Measurements from ENCODE around the gene ZNF488. TPM values are rescaled to one million over a fixed set of nuclear protein-coding genes. Genes with fewer than 3 reads are reported as not detected.

The ZNF488 gene
- total RNA-seq, 2 experiments from 2014 or later = not detected

DNA sequence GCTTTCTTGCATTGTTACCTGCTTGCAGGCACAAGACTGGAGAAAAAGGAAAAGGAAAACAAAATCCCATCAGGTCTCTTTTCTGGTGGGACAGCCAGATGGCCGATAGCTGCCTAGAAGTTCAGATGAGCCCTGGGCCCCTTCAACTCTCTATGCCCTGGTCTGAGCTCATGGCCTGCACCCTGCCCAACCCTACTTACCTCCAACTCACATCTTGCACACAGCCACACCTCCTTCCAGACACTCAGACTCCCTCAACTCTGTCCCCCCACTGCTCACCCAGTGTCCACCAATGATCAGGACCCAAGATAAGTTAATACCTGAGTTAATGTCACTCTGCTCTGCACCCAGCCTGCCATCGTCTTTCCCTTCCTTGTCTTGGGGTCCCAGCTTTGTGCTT is 25.0 kb downstream of the ZNF488 start:
- DNase-seq (no peak), ATAC-seq (no peak)
- H3K4me3 Mint-ChIP-seq = no peak overlapping the region
- POLR2A ChIA-PET = no interaction called here
- no peak overlapping the region for H3K27ac Mint-ChIP-seq
- CTCF ChIA-PET = interaction anchor here (1.0 kb wide), 1 partner anchor 311 kb away, joined by 3 read pairs; no protein-coding TSS in a partner anchor
- no peaks in the 10 kb centered on the region for H3K27me3 Mint-ChIP-seq (ENCODE audit: low read depth)
- H3K9me3 Mint-ChIP-seq (ENCODE audit: insufficient read depth) = no peaks in the 10 kb centered on the region
- H3K4me1 Mint-ChIP-seq (ENCODE audit: low read depth) = no peaks in the 10 kb centered on the region
- no peaks in the 10 kb centered on the region for H3K36me3 Mint-ChIP-seq (ENCODE audit: low read depth)

DNA sequence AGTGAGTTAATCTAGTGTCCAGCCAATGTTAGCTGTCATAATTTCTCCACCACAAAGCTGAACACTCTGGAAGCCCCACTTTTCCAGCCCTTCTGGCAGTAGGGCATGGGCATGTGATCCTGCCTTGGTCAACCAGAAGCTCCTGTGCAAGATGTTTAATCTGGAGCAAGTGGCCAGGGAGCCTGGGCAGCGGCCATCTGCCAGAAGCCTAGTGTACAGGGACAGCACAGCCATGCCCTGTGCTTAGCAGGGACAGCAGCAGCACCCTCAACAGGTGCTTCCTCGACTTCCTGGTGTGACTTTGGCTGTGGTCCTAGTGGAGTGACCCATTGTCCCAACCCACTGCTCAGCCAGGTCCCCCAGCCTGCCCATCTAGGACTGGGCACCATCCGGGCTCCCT is 25.6 kb downstream of the ZNF488 start:
- no peaks in the 10 kb centered on the region for H3K4me1 Mint-ChIP-seq (ENCODE audit: low read depth)
- CTCF ChIA-PET = no interaction called here
- ATAC-seq (no peak), DNase-seq (no peak)
- H3K27ac Mint-ChIP-seq = no peak overlapping the region
- no peaks in the 10 kb centered on the region for H3K27me3 Mint-ChIP-seq (ENCODE audit: low read depth)
- no peaks in the 10 kb centered on the region for H3K36me3 Mint-ChIP-seq (ENCODE audit: low read depth)
- POLR2A ChIA-PET = no interaction called here
- H3K4me3 Mint-ChIP-seq = no peak overlapping the region
- H3K9me3 Mint-ChIP-seq (ENCODE audit: insufficient read depth) = no peaks in the 10 kb centered on the region

DNA sequence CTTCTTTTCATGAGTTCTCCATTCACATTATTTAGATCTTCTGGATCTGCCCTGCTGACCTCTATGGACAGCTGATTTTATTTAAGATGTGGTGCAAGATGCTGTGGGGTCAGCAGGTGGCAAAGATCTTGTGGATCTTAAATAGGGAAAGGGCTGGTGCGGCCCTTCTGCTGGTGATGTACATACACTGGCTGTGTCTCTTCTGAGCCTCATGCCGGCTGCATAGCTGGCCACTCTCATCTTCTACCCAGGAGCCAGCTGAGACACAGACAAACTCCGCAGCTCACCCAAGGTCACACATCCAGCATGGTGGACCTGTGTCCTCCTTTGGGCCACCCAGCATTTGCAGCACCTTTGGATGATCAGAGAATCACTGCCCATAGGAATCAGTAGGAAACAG is 26.2 kb downstream of the ZNF488 start:
- no peaks in the 10 kb centered on the region for H3K9me3 Mint-ChIP-seq (ENCODE audit: insufficient read depth)

DNA sequence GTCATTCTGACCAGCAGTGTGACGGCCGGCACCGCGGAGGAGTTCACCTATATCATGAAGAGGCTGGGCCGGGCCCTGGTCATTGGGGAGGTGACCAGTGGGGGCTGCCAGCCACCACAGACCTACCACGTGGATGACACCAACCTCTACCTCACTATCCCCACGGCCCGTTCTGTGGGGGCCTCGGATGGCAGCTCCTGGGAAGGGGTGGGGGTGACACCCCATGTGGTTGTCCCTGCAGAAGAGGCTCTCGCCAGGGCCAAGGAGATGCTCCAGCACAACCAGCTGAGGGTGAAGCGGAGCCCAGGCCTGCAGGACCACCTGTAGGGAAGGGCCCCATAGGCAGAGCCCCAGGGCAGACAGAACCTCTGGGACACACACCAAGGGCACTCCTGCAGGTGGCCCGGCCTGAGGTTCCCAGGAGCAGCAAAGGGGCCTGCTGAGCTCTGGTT is 26.9 kb downstream of the ZNF488 start:
- CTCF ChIA-PET = no interaction called here
- ATAC-seq (no peak), DNase-seq (no peak)
- POLR2A ChIA-PET = no interaction called here
- Mint-ChIP-seq H3K27ac (no peak overlapping the region), H3K9me3 (ENCODE audit: insufficient read depth) (no peaks in the 10 kb centered on the region), H3K36me3 (ENCODE audit: low read depth) (no peaks in the 10 kb centered on the region), H3K27me3 (ENCODE audit: low read depth) (no peaks in the 10 kb centered on the region), H3K4me3 (no peak overlapping the region), H3K4me1 (ENCODE audit: low read depth) (no peaks in the 10 kb centered on the region)

More for the DNA sequence above, 26.2 kb downstream of the ZNF488 start:
- H3K27me3 Mint-ChIP-seq (ENCODE audit: low read depth) = no peaks in the 10 kb centered on the region
- no peaks in the 10 kb centered on the region for H3K4me1 Mint-ChIP-seq (ENCODE audit: low read depth)
- ChIA-PET CTCF (no interaction called here), POLR2A (no interaction called here)
- DNase-seq (no peak), ATAC-seq (no peak)
- H3K27ac Mint-ChIP-seq = no peak overlapping the region
- H3K4me3 Mint-ChIP-seq = no peak overlapping the region
- no peaks in the 10 kb centered on the region for H3K36me3 Mint-ChIP-seq (ENCODE audit: low read depth)

DNA sequence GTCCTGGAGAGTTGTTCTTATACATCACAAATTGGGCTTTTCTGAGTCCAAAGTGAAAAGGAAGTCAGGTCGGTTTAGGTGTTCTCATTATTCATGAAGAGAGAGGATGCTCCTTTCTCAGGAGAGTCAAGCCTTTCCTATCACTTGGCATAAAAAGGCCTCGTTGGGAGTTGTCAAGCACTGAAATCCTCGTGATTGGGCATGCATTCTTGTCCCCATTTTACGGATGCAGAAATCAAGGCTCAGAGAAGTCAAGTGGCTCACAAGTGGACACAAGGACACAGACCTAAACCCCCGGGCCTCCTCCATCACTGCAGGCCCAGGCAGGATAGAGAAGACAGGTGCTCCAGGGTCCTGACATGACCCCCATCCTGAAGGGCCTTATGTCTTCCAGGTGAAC is 27.4 kb downstream of the ZNF488 start:
- ATAC-seq (no peak), DNase-seq (no peak)
- Mint-ChIP-seq H3K36me3 (ENCODE audit: low read depth) (no peaks in the 10 kb centered on the region), H3K4me1 (ENCODE audit: low read depth) (no peaks in the 10 kb centered on the region), H3K9me3 (ENCODE audit: insufficient read depth) (no peaks in the 10 kb centered on the region), H3K27ac (no peak overlapping the region), H3K4me3 (no peak overlapping the region), H3K27me3 (ENCODE audit: low read depth) (no peaks in the 10 kb centered on the region)
- ChIA-PET CTCF (no interaction called here), POLR2A (no interaction called here)

DNA sequence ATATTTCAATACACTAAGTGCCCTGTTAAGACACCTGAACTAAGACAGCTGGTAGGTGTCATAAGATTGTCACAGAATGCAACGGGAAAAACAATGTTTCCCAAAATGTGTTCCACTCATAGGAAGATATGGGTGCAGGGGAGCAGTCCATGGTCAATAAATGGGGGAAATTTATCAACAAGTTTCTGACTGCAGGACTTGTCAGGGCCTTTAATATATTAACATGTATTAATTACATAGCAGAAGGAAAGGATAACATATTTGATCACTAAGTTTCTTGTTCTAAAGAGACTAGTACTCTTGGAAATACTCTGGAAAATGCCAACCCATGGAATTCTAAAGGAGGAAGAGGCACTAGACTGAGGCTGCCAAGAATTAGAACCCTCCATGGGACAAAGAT is 29.2 kb downstream of the ZNF488 start:
- no peaks in the 10 kb centered on the region for H3K4me1 Mint-ChIP-seq (ENCODE audit: low read depth)
- H3K36me3 Mint-ChIP-seq (ENCODE audit: low read depth) = no peaks in the 10 kb centered on the region
- POLR2A ChIA-PET = no interaction called here
- no peaks in the 10 kb centered on the region for H3K9me3 Mint-ChIP-seq (ENCODE audit: insufficient read depth)
- no peaks in the 10 kb centered on the region for H3K27me3 Mint-ChIP-seq (ENCODE audit: low read depth)
- CTCF ChIA-PET = no interaction called here
- DNase-seq (no peak), ATAC-seq (no peak)
- no peak overlapping the region for H3K4me3 Mint-ChIP-seq
- no peak overlapping the region for H3K27ac Mint-ChIP-seq

DNA sequence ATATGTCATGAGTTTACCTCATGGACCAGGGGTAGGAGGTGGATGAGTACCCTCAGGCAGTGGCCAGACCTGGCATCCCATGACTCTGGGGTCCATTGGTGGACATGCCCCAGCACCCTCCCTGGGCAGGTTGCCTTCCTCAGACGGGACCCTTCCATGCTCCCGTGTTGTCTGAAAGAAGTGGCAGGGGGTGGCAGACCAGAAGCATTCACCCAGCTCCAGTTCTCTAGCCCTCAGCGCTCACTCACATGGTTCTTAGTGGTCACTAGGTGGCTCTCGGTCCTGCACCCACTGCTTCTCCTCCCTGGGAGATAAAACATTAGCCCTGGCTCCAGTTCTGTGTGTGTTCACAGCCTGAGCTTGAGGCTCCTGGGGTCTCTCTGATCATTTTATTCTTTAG is 29.9 kb downstream of the ZNF488 start:
- CTCF ChIA-PET = interaction anchor here (1.9 kb wide), 1 partner anchor 14 kb away, joined by 5 read pairs; no protein-coding TSS in a partner anchor
- no peaks in the 10 kb centered on the region for H3K27me3 Mint-ChIP-seq (ENCODE audit: low read depth)
- H3K36me3 Mint-ChIP-seq (ENCODE audit: low read depth) = no peaks in the 10 kb centered on the region
- POLR2A ChIA-PET = no interaction called here
- H3K4me1 Mint-ChIP-seq (ENCODE audit: low read depth) = no peaks in the 10 kb centered on the region
- DNase-seq (no peak), ATAC-seq (no peak)
- H3K9me3 Mint-ChIP-seq (ENCODE audit: insufficient read depth) = no peaks in the 10 kb centered on the region
- H3K4me3 Mint-ChIP-seq = no peak overlapping the region
- H3K27ac Mint-ChIP-seq = no peak overlapping the region

DNA sequence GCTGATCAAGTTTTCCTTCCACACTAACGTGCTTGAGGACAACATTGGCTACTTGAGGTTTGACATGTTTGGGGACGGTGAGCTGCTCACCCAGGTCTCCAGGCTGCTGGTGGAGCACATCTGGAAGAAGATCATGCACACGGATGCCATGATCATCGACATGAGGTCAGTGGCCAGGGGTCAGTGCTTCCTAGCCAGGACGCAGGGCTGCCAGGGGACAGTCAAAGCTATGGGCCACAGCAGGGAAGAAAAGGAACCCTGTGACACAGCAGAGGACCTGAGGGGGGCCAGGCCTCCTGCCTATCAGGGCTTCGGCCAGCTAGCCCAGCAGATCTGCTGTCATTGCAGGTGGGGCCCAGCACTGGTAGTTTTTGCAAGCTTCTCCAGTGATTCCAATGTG is 30.7 kb downstream of the ZNF488 start:
- ChIA-PET CTCF (interaction anchor here (1.0 to 1.9 kb wide), 3 partner anchors 9 to 47 kb away, joined by 4 to 5 read pairs (median 4); no protein-coding TSS in a partner anchor), POLR2A (no interaction called here)
- Mint-ChIP-seq H3K9me3 (ENCODE audit: insufficient read depth) (no peaks in the 10 kb centered on the region), H3K27ac (no peak overlapping the region), H3K27me3 (ENCODE audit: low read depth) (no peaks in the 10 kb centered on the region), H3K36me3 (ENCODE audit: low read depth) (no peaks in the 10 kb centered on the region), H3K4me3 (no peak overlapping the region), H3K4me1 (ENCODE audit: low read depth) (no peaks in the 10 kb centered on the region)
- ATAC-seq (no peak), DNase-seq (no peak)

DNA sequence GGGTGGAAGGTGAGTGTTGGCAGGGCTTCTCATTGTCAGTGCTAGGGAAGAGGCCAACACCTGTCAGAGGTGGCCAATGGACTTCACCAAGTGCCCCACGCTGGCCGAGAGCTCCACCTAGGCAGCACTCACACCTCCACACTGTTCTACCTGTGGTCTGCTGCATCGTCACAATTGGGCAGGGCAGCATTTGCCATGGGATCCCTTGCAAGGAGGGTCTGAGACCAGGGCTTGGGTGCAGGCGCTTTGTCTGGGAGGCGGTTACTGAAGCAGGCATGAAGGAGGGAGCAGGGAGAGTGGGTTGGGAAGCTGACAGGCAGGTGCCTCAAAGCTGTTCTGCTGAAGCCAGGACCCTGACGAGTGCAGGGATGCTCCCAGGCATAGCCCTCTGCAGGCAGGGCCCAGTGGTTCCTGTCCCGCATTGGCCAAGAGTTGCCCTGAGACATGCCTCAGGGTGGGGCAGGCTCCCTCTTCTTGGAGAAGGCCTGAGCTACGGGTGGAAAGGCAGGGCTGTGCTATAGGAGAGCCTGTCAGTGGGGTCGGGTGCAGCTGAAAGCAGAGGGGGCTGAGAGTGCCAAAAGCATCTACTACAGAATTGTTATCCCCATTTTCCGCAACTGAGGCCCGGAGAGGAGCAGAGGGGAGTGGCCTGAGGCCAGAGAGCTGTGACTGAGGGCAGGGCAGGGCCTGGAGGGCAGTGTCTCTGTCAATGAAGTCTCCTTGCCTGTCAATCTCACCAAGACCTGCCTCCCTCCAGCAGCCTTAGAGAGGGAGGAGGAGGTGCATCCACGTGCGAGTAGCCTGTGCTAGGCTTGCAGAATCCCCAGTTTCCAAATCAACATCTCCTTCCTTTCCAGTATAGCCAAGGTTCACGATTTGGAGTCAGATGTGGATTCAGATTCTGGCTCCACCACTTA is 31.9 kb downstream of the ZNF488 start:
- DNase-seq = no peak
- Mint-ChIP-seq H3K4me3 (no peak overlapping the region), H3K36me3 (ENCODE audit: low read depth) (no peaks in the 10 kb centered on the region), H3K27me3 (ENCODE audit: low read depth) (no peaks in the 10 kb centered on the region), H3K9me3 (ENCODE audit: insufficient read depth) (no peaks in the 10 kb centered on the region), H3K4me1 (ENCODE audit: low read depth) (no peaks in the 10 kb centered on the region), H3K27ac (no peak overlapping the region)
- no peak for ATAC-seq
- POLR2A ChIA-PET = no interaction called here
- CTCF ChIA-PET = interaction anchor here (0.5 to 1.9 kb wide), 3 partner anchors 12 to 1387 kb away, joined by 3 to 5 read pairs (median 4); no protein-coding TSS in a partner anchor

DNA sequence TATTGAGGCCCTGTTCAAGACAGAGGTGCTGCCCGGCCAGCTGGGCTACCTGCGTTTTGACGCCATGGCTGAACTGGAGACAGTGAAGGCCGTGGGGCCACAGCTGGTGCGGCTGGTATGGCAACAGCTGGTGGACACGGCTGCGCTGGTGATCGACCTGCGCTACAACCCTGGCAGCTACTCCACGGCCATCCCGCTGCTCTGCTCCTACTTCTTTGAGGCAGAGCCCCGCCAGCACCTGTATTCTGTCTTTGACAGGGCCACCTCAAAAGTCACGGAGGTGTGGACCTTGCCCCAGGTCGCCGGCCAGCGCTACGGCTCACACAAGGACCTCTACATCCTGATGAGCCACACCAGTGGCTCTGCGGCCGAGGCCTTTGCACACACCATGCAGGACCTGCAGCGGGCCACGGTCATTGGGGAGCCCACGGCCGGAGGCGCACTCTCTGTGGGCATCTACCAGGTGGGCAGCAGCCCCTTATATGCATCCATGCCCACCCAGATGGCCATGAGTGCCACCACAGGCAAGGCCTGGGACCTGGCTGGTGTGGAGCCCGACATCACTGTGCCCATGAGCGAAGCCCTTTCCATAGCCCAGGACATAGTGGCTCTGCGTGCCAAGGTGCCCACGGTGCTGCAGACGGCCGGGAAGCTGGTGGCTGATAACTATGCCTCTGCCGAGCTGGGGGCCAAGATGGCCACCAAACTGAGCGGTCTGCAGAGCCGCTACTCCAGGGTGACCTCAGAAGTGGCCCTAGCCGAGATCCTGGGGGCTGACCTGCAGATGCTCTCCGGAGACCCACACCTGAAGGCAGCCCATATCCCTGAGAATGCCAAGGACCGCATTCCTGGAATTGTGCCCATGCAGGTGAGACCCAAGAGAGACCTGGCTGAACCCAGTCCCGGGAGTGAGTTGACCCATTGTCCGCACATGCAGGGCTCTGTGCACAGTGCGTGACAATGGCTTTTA is 33.1 kb downstream of the ZNF488 start:
- Mint-ChIP-seq H3K27me3 (ENCODE audit: low read depth) (no peaks in the 10 kb centered on the region), H3K4me1 (ENCODE audit: low read depth) (no peaks in the 10 kb centered on the region), H3K36me3 (ENCODE audit: low read depth) (no peaks in the 10 kb centered on the region), H3K4me3 (no peak overlapping the region), H3K9me3 (ENCODE audit: insufficient read depth) (no peaks in the 10 kb centered on the region), H3K27ac (no peak overlapping the region)
- CTCF ChIA-PET = interaction anchor here (0.5 kb wide), 1 partner anchor 1388 kb away, joined by 3 read pairs; no protein-coding TSS in a partner anchor
- no peak for DNase-seq
- POLR2A ChIA-PET = no interaction called here
- no peak for ATAC-seq

DNA sequence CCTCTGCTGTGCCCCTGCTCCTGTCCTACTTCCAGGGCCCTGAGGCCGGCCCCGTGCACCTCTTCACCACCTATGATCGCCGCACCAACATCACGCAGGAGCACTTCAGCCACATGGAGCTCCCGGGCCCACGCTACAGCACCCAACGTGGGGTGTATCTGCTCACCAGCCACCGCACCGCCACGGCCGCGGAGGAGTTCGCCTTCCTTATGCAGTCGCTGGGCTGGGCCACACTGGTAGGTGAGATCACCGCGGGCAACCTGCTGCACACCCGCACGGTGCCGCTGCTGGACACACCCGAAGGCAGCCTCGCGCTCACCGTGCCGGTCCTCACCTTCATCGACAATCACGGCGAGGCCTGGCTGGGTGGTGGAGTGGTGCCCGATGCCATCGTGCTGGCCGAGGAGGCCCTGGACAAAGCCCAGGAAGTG is 34.1 kb downstream of the ZNF488 start:
- ATAC-seq = no peak
- POLR2A ChIA-PET = no interaction called here
- Mint-ChIP-seq H3K27me3 (ENCODE audit: low read depth) (no peaks in the 10 kb centered on the region), H3K4me3 (no peak overlapping the region), H3K9me3 (ENCODE audit: insufficient read depth) (no peaks in the 10 kb centered on the region), H3K4me1 (ENCODE audit: low read depth) (no peaks in the 10 kb centered on the region), H3K36me3 (ENCODE audit: low read depth) (no peaks in the 10 kb centered on the region), H3K27ac (no peak overlapping the region)
- CTCF ChIA-PET = no interaction called here
- DNase-seq = no peak

DNA sequence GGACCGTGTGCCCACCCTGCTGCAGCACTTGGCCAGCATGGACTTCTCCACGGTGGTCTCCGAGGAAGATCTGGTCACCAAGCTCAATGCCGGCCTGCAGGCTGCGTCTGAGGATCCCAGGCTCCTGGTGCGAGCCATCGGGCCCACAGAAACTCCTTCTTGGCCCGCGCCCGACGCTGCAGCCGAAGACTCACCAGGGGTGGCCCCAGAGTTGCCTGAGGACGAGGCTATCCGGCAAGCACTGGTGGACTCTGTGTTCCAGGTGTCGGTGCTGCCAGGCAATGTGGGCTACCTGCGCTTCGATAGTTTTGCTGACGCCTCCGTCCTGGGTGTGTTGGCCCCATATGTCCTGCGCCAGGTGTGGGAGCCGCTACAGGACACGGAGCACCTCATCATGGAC is 34.6 kb downstream of the ZNF488 start:
- DNase-seq = no peak
- H3K4me3 Mint-ChIP-seq = no peak overlapping the region
- no peak overlapping the region for H3K27ac Mint-ChIP-seq
- no peaks in the 10 kb centered on the region for H3K4me1 Mint-ChIP-seq (ENCODE audit: low read depth)
- H3K9me3 Mint-ChIP-seq (ENCODE audit: insufficient read depth) = no peaks in the 10 kb centered on the region
- no peaks in the 10 kb centered on the region for H3K27me3 Mint-ChIP-seq (ENCODE audit: low read depth)
- ATAC-seq = no peak
- H3K36me3 Mint-ChIP-seq (ENCODE audit: low read depth) = no peaks in the 10 kb centered on the region
- CTCF ChIA-PET = no interaction called here
- POLR2A ChIA-PET = no interaction called here

Data from activated CD8-positive, alpha-beta T cell treated with anti-CD3 and anti-CD28 coated beads, Interleukin-2, amount 10 ng/mL, durations not matched to agents 7 days and 5 days (primary cell).